Fibroblast of mammary gland (primary cell): Measurements from ENCODE around the gene PM20D2.

Experiments used
- DNase-seq: peaks from one replicate; pipeline ENCODE4 v3.0.0-alpha.2; 2010; ENCODE audit warnings: low read depth
- H3K4me3 ChIP-seq: 2 replicates; pipeline ENCODE4 v1.5.1; 2011; ENCODE audit warnings: low read depth, mild to moderate bottlenecking, low read length, moderate library complexity; ENCODE audit not compliant: control insufficient read depth
- TF ChIP-seq, protein P1 (sequence below): conservative IDR thresholded peaks from 2 replicates; pipeline ENCODE4 v1.5.1; 2011; ENCODE audit warnings: low read depth, low read length, inconsistent platforms; ENCODE audit not compliant: control insufficient read depth, insufficient read depth

Gene PM20D2

DNA sequence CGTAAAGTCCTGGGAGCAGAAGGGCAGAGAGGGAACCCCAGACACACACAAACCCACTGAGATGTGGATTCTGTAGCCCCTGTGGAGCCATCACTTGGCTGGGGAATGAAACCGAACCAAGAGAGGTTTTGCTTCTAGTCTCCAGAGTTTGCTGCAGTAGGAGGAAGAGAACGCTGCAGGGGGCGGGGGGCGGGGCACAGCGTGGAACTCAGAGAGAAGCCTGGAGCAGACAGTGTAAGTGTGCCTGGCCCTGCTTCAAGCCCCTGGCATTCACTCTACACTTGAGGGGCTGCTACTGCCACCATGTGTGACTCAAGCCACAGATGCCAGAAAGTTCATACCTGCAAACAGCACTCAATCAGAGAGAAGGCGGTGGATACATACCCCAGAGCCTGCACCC is 52.4 kb downstream of the PM20D2 start:
- no peak for DNase-seq

DNA sequence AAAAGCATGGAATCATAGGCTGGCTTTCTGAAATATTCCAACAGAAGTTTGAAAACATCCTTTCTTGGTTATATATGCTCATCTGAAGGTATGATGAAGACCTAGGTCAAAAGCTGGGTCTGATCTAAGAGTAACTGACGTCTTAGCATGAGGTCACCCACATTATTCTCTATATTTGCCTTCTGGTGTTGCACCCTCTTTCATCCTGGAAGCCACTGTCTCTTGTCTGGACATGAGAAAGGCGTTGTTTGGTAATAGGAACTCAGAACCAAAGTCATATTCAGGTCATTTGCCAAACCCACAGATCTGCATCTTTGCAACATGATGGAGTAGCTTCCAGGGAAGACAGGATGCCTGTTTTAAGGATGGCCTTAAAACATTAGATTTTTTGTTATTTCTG is 53.7 kb downstream of the PM20D2 start:
- DNase-seq: no peak
- no peak overlapping the region for H3K4me3 ChIP-seq
- TF ChIP-seq, protein P1, sequence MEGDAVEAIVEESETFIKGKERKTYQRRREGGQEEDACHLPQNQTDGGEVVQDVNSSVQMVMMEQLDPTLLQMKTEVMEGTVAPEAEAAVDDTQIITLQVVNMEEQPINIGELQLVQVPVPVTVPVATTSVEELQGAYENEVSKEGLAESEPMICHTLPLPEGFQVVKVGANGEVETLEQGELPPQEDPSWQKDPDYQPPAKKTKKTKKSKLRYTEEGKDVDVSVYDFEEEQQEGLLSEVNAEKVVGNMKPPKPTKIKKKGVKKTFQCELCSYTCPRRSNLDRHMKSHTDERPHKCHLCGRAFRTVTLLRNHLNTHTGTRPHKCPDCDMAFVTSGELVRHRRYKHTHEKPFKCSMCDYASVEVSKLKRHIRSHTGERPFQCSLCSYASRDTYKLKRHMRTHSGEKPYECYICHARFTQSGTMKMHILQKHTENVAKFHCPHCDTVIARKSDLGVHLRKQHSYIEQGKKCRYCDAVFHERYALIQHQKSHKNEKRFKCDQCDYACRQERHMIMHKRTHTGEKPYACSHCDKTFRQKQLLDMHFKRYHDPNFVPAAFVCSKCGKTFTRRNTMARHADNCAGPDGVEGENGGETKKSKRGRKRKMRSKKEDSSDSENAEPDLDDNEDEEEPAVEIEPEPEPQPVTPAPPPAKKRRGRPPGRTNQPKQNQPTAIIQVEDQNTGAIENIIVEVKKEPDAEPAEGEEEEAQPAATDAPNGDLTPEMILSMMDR: no peak

More for the DNA sequence above, 52.4 kb downstream of the PM20D2 start:
- H3K4me3 ChIP-seq: no peak overlapping the region
- TF ChIP-seq, protein P1: no peak

DNA sequence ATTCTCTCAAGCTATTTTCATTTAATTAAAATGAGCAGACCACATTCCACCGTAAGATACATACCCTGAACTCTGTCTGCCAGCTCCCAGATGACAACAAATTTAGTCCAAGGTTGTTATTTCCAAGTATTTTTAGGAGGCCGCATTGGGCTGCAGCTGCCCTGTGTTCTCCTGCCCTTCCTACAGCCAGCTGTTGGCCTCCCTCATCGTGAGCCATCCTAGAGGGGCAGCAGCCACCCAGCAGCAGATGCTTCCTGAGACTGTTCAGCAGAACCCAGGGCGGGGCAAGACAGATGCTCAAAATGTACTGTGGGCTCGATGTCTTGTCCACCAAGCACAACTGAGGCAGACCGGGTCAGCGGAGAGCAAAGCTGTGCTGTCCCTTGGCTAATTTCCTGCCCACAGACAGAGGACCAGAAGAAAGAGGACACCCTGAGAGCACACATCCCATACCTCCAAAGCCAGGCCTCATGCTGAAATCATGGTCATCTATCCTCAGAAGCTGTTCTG is 54.9 kb downstream of the PM20D2 start:
- H3K4me3 ChIP-seq: no peak overlapping the region
- DNase-seq: no peak
- TF ChIP-seq, protein P1: no peak

DNA sequence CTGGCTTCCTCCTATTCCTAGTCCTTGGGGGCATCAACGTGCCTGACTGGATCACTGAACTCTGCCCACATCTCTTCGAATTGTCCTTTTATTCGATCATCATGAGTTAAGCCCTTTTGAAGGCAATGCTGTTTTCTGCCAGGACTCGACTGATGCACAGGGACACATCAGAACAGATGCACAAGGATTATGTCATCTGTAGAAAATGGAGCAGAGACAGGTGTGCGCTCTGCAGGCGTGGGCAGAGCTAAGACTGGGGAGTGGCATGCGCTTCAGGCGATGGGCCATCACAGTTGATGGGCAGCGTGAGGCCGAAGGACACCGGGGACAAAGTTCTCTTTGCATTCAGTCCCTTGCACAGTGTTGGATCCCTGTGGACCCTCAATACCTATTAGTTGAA is 58.2 kb downstream of the PM20D2 start:
- no peak overlapping the region for H3K4me3 ChIP-seq
- DNase-seq: no peak
- TF ChIP-seq, protein P1: no peak

DNA sequence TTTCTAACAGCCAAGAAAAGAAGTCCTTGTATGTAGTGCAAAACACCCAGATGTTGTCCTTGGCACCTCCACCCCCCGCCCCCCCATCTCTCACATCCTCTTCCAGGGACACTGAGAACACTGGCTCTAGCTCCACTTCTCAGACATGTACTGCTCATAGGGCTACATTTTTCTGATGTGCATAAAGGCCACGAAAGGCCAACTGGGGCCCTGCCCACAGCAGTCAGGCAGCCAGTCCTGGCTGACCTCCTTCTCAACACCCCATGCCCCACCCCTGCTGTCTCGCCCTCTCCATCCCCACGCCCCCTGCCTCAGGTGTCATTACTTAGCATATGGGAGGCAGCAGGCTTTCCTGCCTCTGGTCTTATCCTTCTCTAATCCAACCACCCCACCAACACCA is 60.0 kb downstream of the PM20D2 start:
- TF ChIP-seq, protein P1: no peak
- DNase-seq: no peak
- no peak overlapping the region for H3K4me3 ChIP-seq

DNA sequence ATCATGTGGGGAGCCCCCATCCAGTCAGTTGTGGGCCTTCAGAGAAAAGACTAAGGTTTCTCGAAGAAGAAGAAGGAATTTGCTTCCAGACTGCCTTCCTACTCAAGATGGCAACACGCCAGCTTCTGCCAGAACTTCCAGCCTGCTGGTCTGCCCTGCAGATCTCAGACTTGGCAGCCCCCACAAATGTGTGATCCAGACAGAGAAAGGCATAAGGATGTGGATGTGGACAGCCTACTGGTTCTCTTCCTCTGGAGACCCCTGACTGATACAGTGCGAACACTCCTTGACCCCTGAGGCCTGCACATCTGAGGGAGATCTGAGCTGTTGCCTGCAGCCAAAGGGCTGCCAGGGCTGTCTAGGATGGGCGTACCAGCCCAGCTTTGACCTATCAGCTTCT is 62.7 kb downstream of the PM20D2 start:
- H3K4me3 ChIP-seq: no peak overlapping the region
- TF ChIP-seq, protein P1: no peak
- no peak for DNase-seq

DNA sequence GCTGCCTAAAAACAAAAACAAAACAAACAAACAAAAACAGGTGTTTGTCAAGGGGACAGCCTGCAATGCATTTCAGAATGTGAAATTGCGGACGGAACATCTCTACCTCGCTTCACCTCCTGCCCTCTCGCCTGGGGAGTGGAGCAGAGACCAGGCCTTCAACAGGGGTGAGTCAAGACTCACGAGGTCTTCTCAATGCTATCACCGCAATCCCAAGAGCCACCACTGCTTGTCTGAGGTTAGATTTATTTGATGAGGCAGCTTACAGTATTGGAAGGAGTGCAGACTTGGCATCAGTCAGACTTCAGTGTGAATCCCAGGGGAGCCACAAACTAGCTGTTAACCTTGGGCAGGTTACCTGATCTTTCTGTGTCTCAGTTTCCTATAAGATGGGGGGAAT is 63.6 kb downstream of the PM20D2 start:
- TF ChIP-seq, protein P1: no peak
- H3K4me3 ChIP-seq: no peak overlapping the region

More for the DNA sequence above, 63.6 kb downstream of the PM20D2 start:
- no peak for DNase-seq
